RPMI8226 (cell line): Measurements from ENCODE around the gene SYT9.

Source experiments
- DNase-seq: peaks from one replicate; pipeline ENCODE4 v3.0.0-alpha.2; 2015

The SYT9 gene

GRCh38 chr11:7251836-7252682 lies at the start of gene SYT9:
SYT9 (plus strand) TSS chr11:7251904; CDS start chr11:7252187, 283 bp downstream.
- DNase-seq = no peak

- no peak for DNase-seq
Measured at GRCh38 chr11:7202412-7202811, 49.3 kb upstream of the SYT9 start.

- no peak for DNase-seq
Measured at GRCh38 chr11:7204778-7205177, 46.9 kb upstream of the SYT9 start.

GRCh38 chr11:7208391-7208790 lies 43.3 kb upstream of the SYT9 start:
- DNase-seq = no peak

GRCh38 chr11:7219491-7219890 lies 32.2 kb upstream of the SYT9 start:
- DNase-seq = no peak

GRCh38 chr11:7220636-7221035 lies 31.1 kb upstream of the SYT9 start:
- DNase-seq = no peak

GRCh38 chr11:7222619-7223018 lies 29.1 kb upstream of the SYT9 start:
- DNase-seq = no peak

- DNase-seq = no peak
Measured at GRCh38 chr11:7239877-7240276, 11.8 kb upstream of the SYT9 start.

GRCh38 chr11:7245341-7245740 lies 6.4 kb upstream of the SYT9 start:
- no peak for DNase-seq

- no peak for DNase-seq
Measured at GRCh38 chr11:7246179-7246578, 5.5 kb upstream of the SYT9 start.

GRCh38 chr11:7250166-7250565 lies 1.5 kb upstream of the SYT9 start:
- no peak for DNase-seq

- DNase-seq = no peak
Measured at GRCh38 chr11:7251487-7251835, 243 bp upstream of the SYT9 start.

- DNase-seq = no peak
Measured at GRCh38 chr11:7252683-7253213, 1.0 kb downstream of the SYT9 start.

- no peak for DNase-seq
Measured at GRCh38 chr11:7253800-7254199, 2.1 kb downstream of the SYT9 start.

GRCh38 chr11:7254731-7255291 lies 3.1 kb downstream of the SYT9 start:
- no peak for DNase-seq

- no peak for DNase-seq
Measured at GRCh38 chr11:7256943-7257342, 5.2 kb downstream of the SYT9 start.

- no peak for DNase-seq
Measured at GRCh38 chr11:7257724-7258123, 6.0 kb downstream of the SYT9 start.

- no peak for DNase-seq
Measured at GRCh38 chr11:7261578-7261977, 9.9 kb downstream of the SYT9 start.

GRCh38 chr11:7262672-7263071 lies 11.0 kb downstream of the SYT9 start:
- DNase-seq = no peak

- no peak for DNase-seq
Measured at GRCh38 chr11:7263842-7264241, 12.1 kb downstream of the SYT9 start.

- DNase-seq = no peak
Measured at GRCh38 chr11:7268758-7269157, 17.1 kb downstream of the SYT9 start.

- no peak for DNase-seq
Measured at GRCh38 chr11:7270233-7270865, 18.6 kb downstream of the SYT9 start.

GRCh38 chr11:7272373-7272772 lies 20.7 kb downstream of the SYT9 start:
- DNase-seq = no peak

- DNase-seq = no peak
Measured at GRCh38 chr11:7275133-7275532, 23.4 kb downstream of the SYT9 start.
